H1 (cell line): ENCODE results near the gene SYNGR4. TPM values are rescaled to one million over a fixed set of nuclear protein-coding genes. Genes with fewer than 3 reads are reported as not detected.
A peak's percentile ranks its signal among the peaks of the same experiment; 100 is the strongest.

Source experiments
- BCL11A ChIP-seq, 2 experiments: IDR thresholded peaks; one replicate each; pipeline ENCODE4 v1.6.1; 2011; ENCODE audit warnings: low read depth in 2 of 2, low read length in 2 of 2, mild to moderate bottlenecking in 2 of 2
- BRCA1 ChIP-seq: IDR thresholded peaks from 2 replicates; pipeline ENCODE4 v1.6.1; 2012; ENCODE audit warnings: low read depth, low read length, improper control_type of control experiment
- CBX5 ChIP-seq: fragments of 300-800, 300-1000 bp; sonication (generic); IDR thresholded peaks from 2 replicates; pipeline ENCODE4 v1.7.1; 2016; ENCODE audit warnings: antibody characterized with exemption, low read length, low read depth
- CBX8 ChIP-seq: fragments of 300-800, 300-1000 bp; sonication (generic); IDR thresholded peaks from 2 replicates; pipeline ENCODE4 v1.7.1; 2016; ENCODE audit warnings: low read depth, low read length, borderline replicate concordance
- CHD1 ChIP-seq: IDR thresholded peaks from 2 replicates; pipeline ENCODE4 v1.6.1; 2012; ENCODE audit warnings: low read depth, low read length, improper control_type of control experiment
- CREB1 ChIP-seq: IDR thresholded peaks from 2 replicates; pipeline ENCODE4 v1.6.1; 2012; ENCODE audit warnings: inconsistent platforms
- GABPA ChIP-seq: IDR thresholded peaks from 2 replicates; pipeline ENCODE4 v1.6.1; 2011; ENCODE audit warnings: mild to moderate bottlenecking, low read length, moderate library complexity, borderline replicate concordance; ENCODE audit not compliant: insufficient read depth
- HDAC6 ChIP-seq: IDR thresholded peaks from one replicate; pipeline ENCODE4 v1.7.1; 2012; ENCODE audit warnings: low read depth, mild to moderate bottlenecking, inconsistent platforms, low read length, moderate library complexity
- JUN ChIP-seq: IDR thresholded peaks from 2 replicates; pipeline ENCODE4 v1.6.1; 2011; ENCODE audit warnings: low read depth, mild to moderate bottlenecking, improper control_type of control experiment, low read length
- KDM1A ChIP-seq: fragments of 200-600, 300-600 bp; sonication (generic); IDR thresholded peaks from 2 replicates; pipeline ENCODE4 v1.7.1; 2016; ENCODE audit warnings: mild to moderate bottlenecking, low read length, borderline replicate concordance
- POLR2AphosphoS5 ChIP-seq: IDR thresholded peaks from 2 replicates; pipeline ENCODE4 v1.6.1; 2011; ENCODE audit warnings: low read depth, low read length
- RAD21 ChIP-seq, 2 experiments: IDR thresholded peaks in 1 of 2; conservative IDR thresholded peaks in 1 of 2; 2 replicates each; pipeline ENCODE4 v1.6.1; 2011; ENCODE audit warnings: low read depth in 2 of 2, low read length in 2 of 2, improper control_type of control experiment in 1 of 2, inconsistent platforms in 1 of 2, mild to moderate bottlenecking in 1 of 2, moderate library complexity in 1 of 2
- RNF2 ChIP-seq: fragments of 200-900, 300-1000 bp; sonication (generic); IDR thresholded peaks from 2 replicates; pipeline ENCODE4 v1.7.1; 2016; ENCODE audit warnings: borderline replicate concordance, low read depth, mild to moderate bottlenecking, antibody characterized with exemption, low read length; ENCODE audit not compliant: poor library complexity, severe bottlenecking; ENCODE audit errors: missing control alignments
- SIN3A ChIP-seq, 2 experiments: IDR thresholded peaks in 1 of 2; conservative IDR thresholded peaks in 1 of 2; 2 replicates each; pipeline ENCODE4 v1.6.1; 2011 to 2012; ENCODE audit warnings: low read length in 2 of 2, improper control_type of control experiment in 1 of 2, low read depth in 1 of 2, mild to moderate bottlenecking in 1 of 2
- SUZ12 ChIP-seq: fragments of 200-600 bp; sonication (generic); IDR thresholded peaks from 2 replicates; pipeline ENCODE4 v1.6.1; 2012; ENCODE audit warnings: mild to moderate bottlenecking, inconsistent platforms, low read length, moderate library complexity, mixed read lengths
- TAF7 ChIP-seq: optimal IDR thresholded peaks from 2 replicates; pipeline ENCODE3; 2011; ENCODE audit warnings: low read depth, mild to moderate bottlenecking, inconsistent platforms, low read length, moderate library complexity, borderline replicate concordance
- TBP ChIP-seq: IDR thresholded peaks from 2 replicates; pipeline ENCODE4 v1.6.1; 2011; ENCODE audit warnings: low read depth, low read length, improper control_type of control experiment
- TCF12 ChIP-seq: IDR thresholded peaks from 2 replicates; pipeline ENCODE4 v1.6.1; 2011; ENCODE audit warnings: low read depth, mild to moderate bottlenecking, low read length
- YY1 ChIP-seq: IDR thresholded peaks from 2 replicates; pipeline ENCODE4 v1.6.1; 2011; ENCODE audit warnings: low read depth, mild to moderate bottlenecking, low read length
- polyA plus RNA-seq, 7 experiments: library from polyadenylated mRNA; depleted of rRNA in 3 of 7; stranded (reverse) in 5 of 7; unstranded in 2 of 7; fragments of >200 nt in 5 of 7; fragments of 200-250 nt in 2 of 7; gene quantifications; 1 replicate in 5 of 7; 2 replicates in 1 of 7; 4 replicates in 1 of 7; pipeline versions ENCODE4 v1.2.1 to v1.2.3, GENCODE V29; 2011 to 2013; ENCODE audit warnings: missing spikeins in 2 of 7, mixed read lengths in 2 of 7
- total RNA-seq: library from RNA; stranded (reverse); fragmentation: NEBNext Ultra II Directional; extraction: Animal tissue kit (Norgen Biotek cat#: 25700); gene quantifications from 2 replicates; pipeline ENCODE4 v1.2.1, GENCODE V29; 2021
- TF ChIP-seq, protein P1 (sequence below): IDR thresholded peaks from 2 replicates; pipeline ENCODE4 v1.6.1; 2011; ENCODE audit warnings: low read length, improper control_type of control experiment

The SYNGR4 gene
- total and polyA plus RNA-seq, 2 of the 8 experiments (the other 6 are each of a cell fraction or from before 2014, with no cell fraction given): 0.41 TPM; not detected in 1

DNA sequence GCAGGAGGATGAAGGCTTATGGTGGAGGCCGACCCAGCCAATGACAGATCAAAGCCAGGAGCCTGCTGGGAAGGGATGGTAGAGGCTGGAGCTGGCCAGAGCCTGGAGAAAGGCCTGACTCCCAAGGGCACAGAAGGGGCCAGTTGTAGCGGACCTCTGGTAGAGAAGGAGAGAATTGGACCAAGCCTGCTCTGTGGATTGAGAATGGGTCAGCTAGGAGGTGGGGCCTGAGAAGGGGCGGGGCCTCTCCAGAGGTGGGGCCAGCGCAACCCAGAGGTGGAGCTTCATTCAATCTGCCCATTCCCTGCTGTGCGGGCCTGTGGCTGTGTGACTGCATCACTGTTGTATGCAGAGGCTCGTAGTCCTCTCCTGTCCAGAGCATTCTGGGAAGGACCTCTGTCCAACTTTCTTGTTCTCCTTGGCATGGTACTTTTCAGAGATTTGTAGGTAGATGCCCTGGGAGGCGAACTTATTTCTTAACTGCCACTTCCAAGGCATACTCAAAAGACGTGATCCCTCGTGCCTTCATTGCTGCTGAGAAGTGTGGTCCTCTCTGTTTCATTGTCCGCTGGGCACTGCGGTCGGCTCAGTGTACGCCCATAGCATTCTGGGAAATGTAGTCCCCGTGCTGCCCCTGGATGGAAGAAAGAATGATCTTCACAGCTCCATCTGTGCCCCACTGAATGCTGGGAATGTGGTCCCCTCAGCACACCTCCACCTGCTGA lies 36.0 kb downstream of the SYNGR4 start (continued):
- TF ChIP-seq SUZ12 (no peak), JUN (no peak), TCF12 (no peak), HDAC6 (no peak), TBP (peak; percentile 17), RAD21 (IDR thresholded peaks at IDR 0.05 in 1 of 2, conservative IDR thresholded peaks at IDR 0.05 in 1 of 2; ENCODE audit: low read depth in 2 of 2, low read length in 2 of 2) (no peak), KDM1A (no peak), CBX8 (no peak), RNF2 (no peak), POLR2AphosphoS5 (peak; percentile 87), TAF7 (no peak), SIN3A (conservative IDR thresholded peaks at IDR 0.05 in 1 of 2, IDR thresholded peaks at IDR 0.05 in 1 of 2; ENCODE audit: low read depth in 1 of 2, low read length in 2 of 2) (0 out of 4 replicates have a peak, but pooled peaks of 1 of the 2 experiments have one; percentile 39), CREB1 (0 out of 2 replicates have a peak, but pooled peaks have one; percentile 7), BRCA1 (no peak), BCL11A (IDR thresholded peaks at IDR 0.05; ENCODE audit: low read depth in 2 of 2, low read length in 2 of 2) (no peak), CHD1 (no peak), GABPA (no peak), YY1 (0 out of 2 replicates have a peak, but pooled peaks have one; percentile 38), CBX5 (no peak)
- TF ChIP-seq, protein P1, sequence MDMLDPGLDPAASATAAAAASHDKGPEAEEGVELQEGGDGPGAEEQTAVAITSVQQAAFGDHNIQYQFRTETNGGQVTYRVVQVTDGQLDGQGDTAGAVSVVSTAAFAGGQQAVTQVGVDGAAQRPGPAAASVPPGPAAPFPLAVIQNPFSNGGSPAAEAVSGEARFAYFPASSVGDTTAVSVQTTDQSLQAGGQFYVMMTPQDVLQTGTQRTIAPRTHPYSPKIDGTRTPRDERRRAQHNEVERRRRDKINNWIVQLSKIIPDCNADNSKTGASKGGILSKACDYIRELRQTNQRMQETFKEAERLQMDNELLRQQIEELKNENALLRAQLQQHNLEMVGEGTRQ: 0 out of 2 replicates have a peak, but pooled peaks have one; percentile 11
